HL-60 (cell line): ENCODE measurements around the gene EPN3.

Source experiments
- DNase-seq, 2 experiments: peaks; one replicate each; pipeline ENCODE4 v3.0.0-alpha.2; 2010 to 2020; ENCODE audit warnings: low read depth in 1 of 2, low spot score in 1 of 2
- H3K27ac ChIP-seq: fragments of 250-450 bp; sonication (Bioruptor Pico); replicated peaks from 2 replicates; pipeline ENCODE4 v1.5.1; 2020; ENCODE audit warnings: mild to moderate bottlenecking, moderate library complexity
- H3K27me3 ChIP-seq: fragments of 250-450 bp; sonication (Bioruptor Pico); 2 replicates; pipeline ENCODE4 v1.5.1; 2021; ENCODE audit warnings: mild to moderate bottlenecking, moderate library complexity; ENCODE audit not compliant: insufficient read depth, poor library complexity, severe bottlenecking
- H3K4me3 ChIP-seq: replicated peaks from 2 replicates; pipeline ENCODE4 v1.5.1; 2011; ENCODE audit warnings: mild to moderate bottlenecking, control low read depth, low read length; ENCODE audit not compliant: insufficient read depth
- GABPA ChIP-seq: IDR thresholded peaks from 2 replicates; pipeline ENCODE4 v1.6.1; 2012; ENCODE audit warnings: low read depth
- POLR2AphosphoS5 ChIP-seq: IDR thresholded peaks from 2 replicates; pipeline ENCODE4 v1.6.1; 2012; ENCODE audit warnings: low read depth
- REST ChIP-seq: IDR thresholded peaks from 2 replicates; pipeline ENCODE4 v1.6.1; 2012; ENCODE audit warnings: low read depth; ENCODE audit not compliant: insufficient replicate concordance
- SPI1 ChIP-seq: IDR thresholded peaks from 2 replicates; pipeline ENCODE4 v1.6.1; 2012; ENCODE audit warnings: low read depth, mild to moderate bottlenecking, borderline replicate concordance
- TF ChIP-seq, protein P1 (sequence below): IDR thresholded peaks from one replicate; pipeline ENCODE4 v1.5.1; 2011; ENCODE audit warnings: low read length, control low read depth, inconsistent platforms; ENCODE audit not compliant: insufficient read depth

EPN3 gene

DNA sequence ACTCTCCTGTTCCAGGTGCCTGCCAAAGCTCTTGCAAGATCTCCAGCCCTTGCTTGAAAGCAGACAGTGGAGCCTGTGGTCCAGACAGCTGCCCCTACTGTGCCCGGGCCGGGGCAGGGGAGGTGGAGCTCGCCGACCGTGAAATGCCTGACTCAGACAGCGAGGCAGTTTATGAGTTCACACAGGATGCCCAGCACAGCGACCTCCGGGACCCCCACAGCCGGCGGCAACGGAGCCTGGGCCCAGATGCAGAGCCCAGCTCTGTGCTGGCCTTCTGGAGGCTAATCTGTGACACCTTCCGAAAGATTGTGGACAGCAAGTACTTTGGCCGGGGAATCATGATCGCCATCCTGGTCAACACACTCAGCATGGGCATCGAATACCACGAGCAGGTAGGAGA is 45.6 kb downstream of the EPN3 start:
- Histone ChIP-seq H3K4me3 (no peak overlapping the region), H3K27me3 (peaks cover 2% of the 10 kb centered on the region), H3K27ac (no peak overlapping the region)
- DNase-seq: no peak
- TF ChIP-seq GABPA: no peak
- TF ChIP-seq POLR2AphosphoS5: no peak
- TF ChIP-seq REST: no peak
- no peak for TF ChIP-seq SPI1
- TF ChIP-seq, protein P1, sequence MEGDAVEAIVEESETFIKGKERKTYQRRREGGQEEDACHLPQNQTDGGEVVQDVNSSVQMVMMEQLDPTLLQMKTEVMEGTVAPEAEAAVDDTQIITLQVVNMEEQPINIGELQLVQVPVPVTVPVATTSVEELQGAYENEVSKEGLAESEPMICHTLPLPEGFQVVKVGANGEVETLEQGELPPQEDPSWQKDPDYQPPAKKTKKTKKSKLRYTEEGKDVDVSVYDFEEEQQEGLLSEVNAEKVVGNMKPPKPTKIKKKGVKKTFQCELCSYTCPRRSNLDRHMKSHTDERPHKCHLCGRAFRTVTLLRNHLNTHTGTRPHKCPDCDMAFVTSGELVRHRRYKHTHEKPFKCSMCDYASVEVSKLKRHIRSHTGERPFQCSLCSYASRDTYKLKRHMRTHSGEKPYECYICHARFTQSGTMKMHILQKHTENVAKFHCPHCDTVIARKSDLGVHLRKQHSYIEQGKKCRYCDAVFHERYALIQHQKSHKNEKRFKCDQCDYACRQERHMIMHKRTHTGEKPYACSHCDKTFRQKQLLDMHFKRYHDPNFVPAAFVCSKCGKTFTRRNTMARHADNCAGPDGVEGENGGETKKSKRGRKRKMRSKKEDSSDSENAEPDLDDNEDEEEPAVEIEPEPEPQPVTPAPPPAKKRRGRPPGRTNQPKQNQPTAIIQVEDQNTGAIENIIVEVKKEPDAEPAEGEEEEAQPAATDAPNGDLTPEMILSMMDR: no peak

DNA sequence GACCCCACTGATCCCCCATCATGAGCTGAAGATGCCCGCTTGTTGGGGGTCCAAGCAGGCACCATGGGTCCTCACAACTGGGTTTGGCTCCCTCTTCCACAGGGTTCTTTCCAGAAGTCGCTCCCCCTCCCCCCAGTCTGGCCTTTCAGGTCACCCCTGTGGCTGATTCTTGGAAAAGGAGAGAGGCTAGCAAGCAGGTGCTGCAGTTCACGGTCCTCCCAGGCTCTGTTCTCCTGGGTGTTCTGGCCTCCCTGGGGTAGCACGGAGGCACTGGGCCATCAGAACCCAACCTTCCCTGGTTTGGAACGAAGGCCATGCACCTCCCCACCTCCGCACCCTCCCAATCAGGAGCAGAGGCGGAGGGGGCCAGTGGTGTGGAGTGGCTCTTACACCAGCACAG is 46.9 kb downstream of the EPN3 start:
- DNase-seq: no peak
- H3K4me3 ChIP-seq: no peak overlapping the region
- H3K27me3 ChIP-seq: peaks cover 5% of the 10 kb centered on the region
- no peak overlapping the region for H3K27ac ChIP-seq
- no peak for TF ChIP-seq REST
- no peak for TF ChIP-seq SPI1
- TF ChIP-seq POLR2AphosphoS5: no peak
- no peak for TF ChIP-seq GABPA
- TF ChIP-seq, protein P1: no peak

DNA sequence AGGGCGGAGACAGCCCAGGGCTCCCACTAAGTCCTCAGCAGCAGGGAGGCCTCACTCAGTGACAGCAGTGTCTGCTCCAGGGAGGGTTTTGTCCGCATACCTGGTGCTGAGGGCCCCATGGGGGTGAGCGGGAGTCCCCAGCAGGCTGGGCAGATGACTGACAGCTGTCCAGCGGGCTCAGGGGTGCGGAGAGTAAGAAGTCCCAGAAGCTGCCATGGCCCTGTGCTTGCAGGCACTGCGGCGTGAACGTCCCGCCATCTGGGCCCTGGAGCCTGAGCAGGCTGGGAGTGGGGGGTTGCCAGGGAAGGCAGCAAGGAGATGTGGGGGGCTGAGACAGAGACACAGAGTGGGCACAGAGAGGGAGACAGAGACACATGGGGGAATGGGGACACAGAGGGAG is 48.1 kb downstream of the EPN3 start:
- Histone ChIP-seq H3K4me3 (no peak overlapping the region), H3K27me3 (peaks cover 5% of the 10 kb centered on the region), H3K27ac (no peak overlapping the region)
- no peak for DNase-seq
- no peak for TF ChIP-seq REST
- no peak for TF ChIP-seq POLR2AphosphoS5
- no peak for TF ChIP-seq SPI1
- TF ChIP-seq GABPA: no peak
- TF ChIP-seq, protein P1: no peak
